Coronary artery (tissue), 2 donors: ENCODE data around the gene SPSB4.

Experiments used
- DNase-seq: peaks from one replicate; pipeline ENCODE4 v3.0.0-alpha.2; 2017; ENCODE audit warnings: low spot score
- H3K27ac ChIP-seq, 2 donors: fragments of 200-600 bp; sonication (generic); one replicate each; pipeline ENCODE4 v1.5.1; 2016 to 2019
- H3K4me3 ChIP-seq: fragments of 200-600 bp; sonication (generic); 2 replicates; pipeline ENCODE4 v1.5.1; 2016; ENCODE audit warnings: mild to moderate bottlenecking, moderate library complexity
- CTCF ChIP-seq: fragments of 200-600 bp; sonication (generic); IDR thresholded peaks from one replicate; pipeline ENCODE4 v1.5.1; 2019; ENCODE audit warnings: antibody characterized with exemption

Gene SPSB4

GRCh38 chr3:141087778-141088130 lies 36.6 kb downstream of the SPSB4 start:
- no peak for TF ChIP-seq CTCF
- no peak for DNase-seq
- no peak overlapping the region for H3K4me3 ChIP-seq
- H3K27ac ChIP-seq: no peak overlapping the region

GRCh38 chr3:141089339-141090152 lies 38.4 kb downstream of the SPSB4 start:
- TF ChIP-seq CTCF: no peak
- Histone ChIP-seq H3K27ac (no peak overlapping the region), H3K4me3 (no peak overlapping the region)
- no peak for DNase-seq

- TF ChIP-seq CTCF: no peak
- no peak for DNase-seq
- Histone ChIP-seq H3K27ac (no peak overlapping the region), H3K4me3 (no peak overlapping the region)
Measured at GRCh38 chr3:141091426-141091825, 40.3 kb downstream of the SPSB4 start.

- DNase-seq: no peak
- Histone ChIP-seq H3K27ac (no peak overlapping the region), H3K4me3 (no peak overlapping the region)
- TF ChIP-seq CTCF: no peak
Measured at GRCh38 chr3:141092663-141093062, 41.5 kb downstream of the SPSB4 start.

GRCh38 chr3:141093397-141093796 lies 42.2 kb downstream of the SPSB4 start:
- no peak for TF ChIP-seq CTCF
- no peak for DNase-seq
- Histone ChIP-seq H3K27ac (no peak overlapping the region), H3K4me3 (no peak overlapping the region)

- DNase-seq: no peak
- H3K27ac ChIP-seq: peak overlapping the region in 1 of 2 donors; percentile 56
- no peak overlapping the region for H3K4me3 ChIP-seq
- no peak for TF ChIP-seq CTCF
Measured at GRCh38 chr3:141093971-141094684, 43.0 kb downstream of the SPSB4 start.
